ENCODE data around the gene ASIC5.

GRCh38 chr4:155807021-155807420, 59.1 kb downstream of the ASIC5 start:
- TF ChIP-seq, protein P1, sequence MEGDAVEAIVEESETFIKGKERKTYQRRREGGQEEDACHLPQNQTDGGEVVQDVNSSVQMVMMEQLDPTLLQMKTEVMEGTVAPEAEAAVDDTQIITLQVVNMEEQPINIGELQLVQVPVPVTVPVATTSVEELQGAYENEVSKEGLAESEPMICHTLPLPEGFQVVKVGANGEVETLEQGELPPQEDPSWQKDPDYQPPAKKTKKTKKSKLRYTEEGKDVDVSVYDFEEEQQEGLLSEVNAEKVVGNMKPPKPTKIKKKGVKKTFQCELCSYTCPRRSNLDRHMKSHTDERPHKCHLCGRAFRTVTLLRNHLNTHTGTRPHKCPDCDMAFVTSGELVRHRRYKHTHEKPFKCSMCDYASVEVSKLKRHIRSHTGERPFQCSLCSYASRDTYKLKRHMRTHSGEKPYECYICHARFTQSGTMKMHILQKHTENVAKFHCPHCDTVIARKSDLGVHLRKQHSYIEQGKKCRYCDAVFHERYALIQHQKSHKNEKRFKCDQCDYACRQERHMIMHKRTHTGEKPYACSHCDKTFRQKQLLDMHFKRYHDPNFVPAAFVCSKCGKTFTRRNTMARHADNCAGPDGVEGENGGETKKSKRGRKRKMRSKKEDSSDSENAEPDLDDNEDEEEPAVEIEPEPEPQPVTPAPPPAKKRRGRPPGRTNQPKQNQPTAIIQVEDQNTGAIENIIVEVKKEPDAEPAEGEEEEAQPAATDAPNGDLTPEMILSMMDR (IDR thresholded peaks at IDR 0.05) = no peak
- no peak for TF ChIP-seq EP300 (IDR thresholded peaks at IDR 0.05; ENCODE audit: low read depth)
- peak in 1 of 3 donors; percentile 47 for TF ChIP-seq POLR2AphosphoS5 (IDR thresholded peaks at IDR 0.05)
- no peak for TF ChIP-seq POLR2A (IDR thresholded peaks at IDR 0.05)
